ENCODE results near the gene ZC3H14. TPM values are rescaled to one million over a fixed set of nuclear protein-coding genes. Genes with fewer than 3 reads are reported as not detected.

The ZC3H14 gene
- total and polyA plus RNA-seq, 4 donors, result 57.8 to 92.2 (median 74.9) TPM

- H3K4me1 ChIP-seq (ENCODE audit: control insufficient read depth, insufficient read depth, low read length), result no peaks in the 10 kb centered on the region
- no peaks in the 10 kb centered on the region for H3K27me3 ChIP-seq (ENCODE audit: control insufficient read depth, insufficient read depth, low read length)
- no peak overlapping the region for H3K27ac ChIP-seq (ENCODE audit: low read depth, low read length)
- H3K36me3 ChIP-seq (ENCODE audit: control insufficient read depth, insufficient read depth, low read length), result peaks cover 6% of the 10 kb centered on the region
- no CpG with 5 or more reads among the region's 1 CpG for WGBS (ENCODE audit: insufficient coverage)
- no peak overlapping the region for H3K4me3 ChIP-seq (ENCODE audit: low read depth, low read length)
- no peak for DNase-seq (ENCODE audit: low read depth in 4 of 6, low spot score in 6 of 6)
- H3K9me3 ChIP-seq (ENCODE audit: control insufficient read depth, insufficient read depth, low read length), result no peaks in the 10 kb centered on the region
These were observed 53.9 kb downstream of the ZC3H14 start for GRCh38 chr14:88616697-88617096.

- Histone ChIP-seq H3K27me3 (ENCODE audit: control insufficient read depth, insufficient read depth, low read length) (no peaks in the 10 kb centered on the region), H3K9me3 (ENCODE audit: control insufficient read depth, insufficient read depth, low read length) (no peaks in the 10 kb centered on the region), H3K4me3 (ENCODE audit: low read depth, low read length) (no peak overlapping the region), H3K27ac (ENCODE audit: low read depth, low read length) (no peak overlapping the region), H3K4me1 (ENCODE audit: control insufficient read depth, insufficient read depth, low read length) (no peaks in the 10 kb centered on the region), H3K36me3 (ENCODE audit: control insufficient read depth, insufficient read depth, low read length) (peaks cover 6% of the 10 kb centered on the region)
- DNase-seq (ENCODE audit: low read depth in 4 of 6, low spot score in 6 of 6), result no peak
- 100% methylated on average over 1 of the region's 1 CpG for WGBS (ENCODE audit: insufficient coverage)
These were observed 54.6 kb downstream of the ZC3H14 start for GRCh38 chr14:88617479-88617878.

GRCh38 chr14:88618476-88618875 is 55.6 kb downstream of the ZC3H14 start:
- Histone ChIP-seq H3K36me3 (ENCODE audit: control insufficient read depth, insufficient read depth, low read length) (peaks cover 13% of the 10 kb centered on the region), H3K4me1 (ENCODE audit: control insufficient read depth, insufficient read depth, low read length) (no peaks in the 10 kb centered on the region), H3K27ac (ENCODE audit: low read depth, low read length) (no peak overlapping the region), H3K27me3 (ENCODE audit: control insufficient read depth, insufficient read depth, low read length) (no peaks in the 10 kb centered on the region), H3K4me3 (ENCODE audit: low read depth, low read length) (no peak overlapping the region), H3K9me3 (ENCODE audit: control insufficient read depth, insufficient read depth, low read length) (no peaks in the 10 kb centered on the region)
- no peak for DNase-seq (ENCODE audit: low read depth in 4 of 6, low spot score in 6 of 6)
- WGBS (ENCODE audit: insufficient coverage), result no CpG with 5 or more reads among the region's 5 CpGs

GRCh38 chr14:88621100-88621499 is 58.3 kb downstream of the ZC3H14 start:
- H3K9me3 ChIP-seq (ENCODE audit: control insufficient read depth, insufficient read depth, low read length), result no peaks in the 10 kb centered on the region

DNA sequence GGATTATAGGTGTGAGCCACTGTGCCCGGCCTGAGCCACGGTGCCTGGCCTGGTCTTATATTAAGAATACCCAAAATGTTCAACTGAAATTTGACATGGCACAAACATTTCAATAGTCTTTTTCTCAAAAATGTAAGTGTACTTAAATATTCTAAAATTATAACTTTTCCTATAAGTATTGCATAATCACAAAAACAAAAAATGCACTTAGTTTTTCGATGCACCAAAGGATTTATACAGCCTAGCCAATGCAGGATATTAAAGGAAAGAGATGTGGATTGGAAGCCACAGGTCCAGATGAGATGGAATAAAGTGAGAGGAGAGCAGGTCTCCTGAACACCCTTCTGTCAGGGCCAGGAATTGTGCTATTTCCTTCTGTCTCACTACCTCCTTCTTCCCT is 62.8 kb downstream of the ZC3H14 start:
- Histone ChIP-seq H3K4me3 (ENCODE audit: low read depth, low read length) (no peak overlapping the region), H3K27me3 (ENCODE audit: control insufficient read depth, insufficient read depth, low read length) (no peaks in the 10 kb centered on the region), H3K9me3 (ENCODE audit: control insufficient read depth, insufficient read depth, low read length) (no peaks in the 10 kb centered on the region), H3K36me3 (ENCODE audit: control insufficient read depth, insufficient read depth, low read length) (peaks cover 15% of the 10 kb centered on the region), H3K27ac (ENCODE audit: low read depth, low read length) (no peak overlapping the region), H3K4me1 (ENCODE audit: control insufficient read depth, insufficient read depth, low read length) (no peaks in the 10 kb centered on the region)
- DNase-seq (ENCODE audit: low read depth in 4 of 6, low spot score in 6 of 6), result no peak
- WGBS (ENCODE audit: insufficient coverage), result no CpG with 5 or more reads among the region's 3 CpGs

More at GRCh38 chr14:88621100-88621499, 58.3 kb downstream of the ZC3H14 start:
- DNase-seq (ENCODE audit: low read depth in 4 of 6, low spot score in 6 of 6), result no peak
- H3K27me3 ChIP-seq (ENCODE audit: control insufficient read depth, insufficient read depth, low read length), result no peaks in the 10 kb centered on the region
- H3K27ac ChIP-seq (ENCODE audit: low read depth, low read length), result no peak overlapping the region
- H3K4me1 ChIP-seq (ENCODE audit: control insufficient read depth, insufficient read depth, low read length), result no peaks in the 10 kb centered on the region
- 100% methylated on average over 1 of the region's 2 CpGs for WGBS (ENCODE audit: insufficient coverage)
- H3K36me3 ChIP-seq (ENCODE audit: control insufficient read depth, insufficient read depth, low read length), result peaks cover 17% of the 10 kb centered on the region
- no peak overlapping the region for H3K4me3 ChIP-seq (ENCODE audit: low read depth, low read length)

DNA sequence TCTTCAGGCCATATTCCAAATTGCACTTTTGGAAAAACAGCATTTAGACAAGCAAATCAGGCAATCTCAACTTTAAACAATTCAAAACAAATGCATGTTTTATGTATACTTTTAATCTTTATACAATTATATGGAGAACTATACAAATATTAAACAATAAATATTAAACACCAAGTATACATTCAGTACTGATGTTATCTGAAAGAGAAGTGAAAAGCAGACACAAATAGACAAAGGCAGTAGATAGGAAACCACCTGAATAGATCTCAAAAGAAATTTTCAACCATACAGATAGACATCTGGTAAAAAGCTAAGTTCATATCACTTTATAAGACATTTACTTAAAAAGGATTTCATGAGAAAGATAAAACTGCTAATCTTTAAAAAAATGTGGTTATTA is 65.2 kb downstream of the ZC3H14 start:
- Histone ChIP-seq H3K27ac (ENCODE audit: low read depth, low read length) (no peak overlapping the region), H3K9me3 (ENCODE audit: control insufficient read depth, insufficient read depth, low read length) (no peaks in the 10 kb centered on the region), H3K4me3 (ENCODE audit: low read depth, low read length) (no peak overlapping the region), H3K27me3 (ENCODE audit: control insufficient read depth, insufficient read depth, low read length) (no peaks in the 10 kb centered on the region), H3K36me3 (ENCODE audit: control insufficient read depth, insufficient read depth, low read length) (peaks cover 12% of the 10 kb centered on the region), H3K4me1 (ENCODE audit: control insufficient read depth, insufficient read depth, low read length) (no peaks in the 10 kb centered on the region)
- no peak for DNase-seq (ENCODE audit: low read depth in 4 of 6, low spot score in 6 of 6)

GRCh38 chr14:88628462-88628861 is 65.6 kb downstream of the ZC3H14 start:
- no peak overlapping the region for H3K27ac ChIP-seq (ENCODE audit: low read depth, low read length)
- no peaks in the 10 kb centered on the region for H3K27me3 ChIP-seq (ENCODE audit: control insufficient read depth, insufficient read depth, low read length)
- H3K36me3 ChIP-seq (ENCODE audit: control insufficient read depth, insufficient read depth, low read length), result peaks cover 8% of the 10 kb centered on the region
- DNase-seq (ENCODE audit: low read depth in 4 of 6, low spot score in 6 of 6), result no peak
- H3K4me3 ChIP-seq (ENCODE audit: low read depth, low read length), result no peak overlapping the region
- H3K4me1 ChIP-seq (ENCODE audit: control insufficient read depth, insufficient read depth, low read length), result no peaks in the 10 kb centered on the region
- H3K9me3 ChIP-seq (ENCODE audit: control insufficient read depth, insufficient read depth, low read length), result no peaks in the 10 kb centered on the region

GRCh38 chr14:88630565-88630964 is 67.7 kb downstream of the ZC3H14 start:
- Histone ChIP-seq H3K27me3 (ENCODE audit: control insufficient read depth, insufficient read depth, low read length) (no peaks in the 10 kb centered on the region), H3K9me3 (ENCODE audit: control insufficient read depth, insufficient read depth, low read length) (no peaks in the 10 kb centered on the region), H3K4me1 (ENCODE audit: control insufficient read depth, insufficient read depth, low read length) (no peaks in the 10 kb centered on the region), H3K36me3 (ENCODE audit: control insufficient read depth, insufficient read depth, low read length) (peaks cover 4% of the 10 kb centered on the region), H3K4me3 (ENCODE audit: low read depth, low read length) (no peak overlapping the region), H3K27ac (ENCODE audit: low read depth, low read length) (no peak overlapping the region)
- 95% methylated on average over 5 of the region's 6 CpGs for WGBS (ENCODE audit: insufficient coverage)
- DNase-seq (ENCODE audit: low read depth in 4 of 6, low spot score in 6 of 6), result no peak

- H3K36me3 ChIP-seq (ENCODE audit: control insufficient read depth, insufficient read depth, low read length), result peaks cover 4% of the 10 kb centered on the region
- no CpG with 5 or more reads among the region's 3 CpGs for WGBS (ENCODE audit: insufficient coverage)
- H3K27ac ChIP-seq (ENCODE audit: low read depth, low read length), result no peak overlapping the region
- H3K4me3 ChIP-seq (ENCODE audit: low read depth, low read length), result no peak overlapping the region
- no peak for DNase-seq (ENCODE audit: low read depth in 4 of 6, low spot score in 6 of 6)
- no peaks in the 10 kb centered on the region for H3K4me1 ChIP-seq (ENCODE audit: control insufficient read depth, insufficient read depth, low read length)
- H3K9me3 ChIP-seq (ENCODE audit: control insufficient read depth, insufficient read depth, low read length), result no peaks in the 10 kb centered on the region
- H3K27me3 ChIP-seq (ENCODE audit: control insufficient read depth, insufficient read depth, low read length), result no peaks in the 10 kb centered on the region
These were observed 68.3 kb downstream of the ZC3H14 start for GRCh38 chr14:88631091-88631490.

DNA sequence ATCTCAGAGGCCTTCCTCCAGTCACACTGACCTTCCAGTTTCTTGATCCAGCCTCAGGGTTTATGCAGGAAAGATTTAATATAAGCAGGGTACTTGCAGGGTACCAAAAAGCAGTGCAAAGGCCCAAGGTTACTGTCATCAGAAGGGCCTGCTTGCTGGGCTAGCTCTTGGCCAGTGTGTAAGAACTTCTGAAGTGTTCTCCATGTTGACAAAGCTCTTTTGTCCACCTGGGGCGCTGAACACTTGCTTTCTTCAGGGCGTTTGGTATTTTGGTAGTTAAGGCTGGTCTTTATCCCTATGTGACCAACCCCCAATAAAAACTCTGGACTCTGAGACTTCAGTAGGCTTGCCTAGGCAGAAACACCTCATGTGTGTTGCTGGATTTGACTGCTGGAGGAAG is 69.7 kb downstream of the ZC3H14 start:
- no peak for DNase-seq (ENCODE audit: low read depth in 4 of 6, low spot score in 6 of 6)
- H3K27me3 ChIP-seq (ENCODE audit: control insufficient read depth, insufficient read depth, low read length), result no peaks in the 10 kb centered on the region
- WGBS (ENCODE audit: insufficient coverage), result no CpG with 5 or more reads among the region's 2 CpGs
- H3K27ac ChIP-seq (ENCODE audit: low read depth, low read length), result no peak overlapping the region
- H3K9me3 ChIP-seq (ENCODE audit: control insufficient read depth, insufficient read depth, low read length), result no peaks in the 10 kb centered on the region
- no peaks in the 10 kb centered on the region for H3K36me3 ChIP-seq (ENCODE audit: control insufficient read depth, insufficient read depth, low read length)
- no peaks in the 10 kb centered on the region for H3K4me1 ChIP-seq (ENCODE audit: control insufficient read depth, insufficient read depth, low read length)
- no peak overlapping the region for H3K4me3 ChIP-seq (ENCODE audit: low read depth, low read length)

All from spinal cord (tissue), 10 donors.